ENCODE data around the gene CACNA1C.

DNA sequence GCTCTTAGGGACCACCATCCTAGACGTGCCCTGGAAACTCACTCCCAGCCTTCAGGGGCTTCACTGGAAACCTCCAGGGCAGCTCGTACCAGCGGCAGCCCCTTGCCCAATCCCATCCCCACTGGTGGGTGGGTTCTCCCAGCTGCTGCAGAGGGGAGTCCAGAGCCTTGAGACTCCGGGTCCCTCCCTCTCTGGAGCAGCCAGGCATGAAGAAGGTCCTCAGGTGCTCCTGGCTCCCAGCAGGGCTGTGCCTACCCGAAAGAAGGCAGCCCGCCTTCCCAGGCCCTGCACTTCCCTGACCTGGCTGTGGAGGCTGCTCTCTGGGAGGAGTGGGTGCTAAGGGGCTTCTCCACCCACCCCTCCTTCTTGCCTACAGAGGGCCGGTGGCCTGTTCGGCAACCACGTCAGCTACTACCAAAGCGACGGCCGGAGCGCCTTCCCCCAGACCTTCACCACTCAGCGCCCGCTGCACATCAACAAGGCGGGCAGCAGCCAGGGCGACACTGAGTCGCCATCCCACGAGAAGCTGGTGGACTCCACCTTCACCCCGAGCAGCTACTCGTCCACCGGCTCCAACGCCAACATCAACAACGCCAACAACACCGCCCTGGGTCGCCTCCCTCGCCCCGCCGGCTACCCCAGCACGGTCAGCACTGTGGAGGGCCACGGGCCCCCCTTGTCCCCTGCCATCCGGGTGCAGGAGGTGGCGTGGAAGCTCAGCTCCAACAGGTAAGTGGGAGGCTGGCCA, 626.5 kb downstream of the CACNA1C start:
- TF ChIP-seq ASH2L (IDR thresholded peaks at IDR 0.05; ENCODE audit: borderline replicate concordance, low read depth): no peak
- TF ChIP-seq, protein P1, sequence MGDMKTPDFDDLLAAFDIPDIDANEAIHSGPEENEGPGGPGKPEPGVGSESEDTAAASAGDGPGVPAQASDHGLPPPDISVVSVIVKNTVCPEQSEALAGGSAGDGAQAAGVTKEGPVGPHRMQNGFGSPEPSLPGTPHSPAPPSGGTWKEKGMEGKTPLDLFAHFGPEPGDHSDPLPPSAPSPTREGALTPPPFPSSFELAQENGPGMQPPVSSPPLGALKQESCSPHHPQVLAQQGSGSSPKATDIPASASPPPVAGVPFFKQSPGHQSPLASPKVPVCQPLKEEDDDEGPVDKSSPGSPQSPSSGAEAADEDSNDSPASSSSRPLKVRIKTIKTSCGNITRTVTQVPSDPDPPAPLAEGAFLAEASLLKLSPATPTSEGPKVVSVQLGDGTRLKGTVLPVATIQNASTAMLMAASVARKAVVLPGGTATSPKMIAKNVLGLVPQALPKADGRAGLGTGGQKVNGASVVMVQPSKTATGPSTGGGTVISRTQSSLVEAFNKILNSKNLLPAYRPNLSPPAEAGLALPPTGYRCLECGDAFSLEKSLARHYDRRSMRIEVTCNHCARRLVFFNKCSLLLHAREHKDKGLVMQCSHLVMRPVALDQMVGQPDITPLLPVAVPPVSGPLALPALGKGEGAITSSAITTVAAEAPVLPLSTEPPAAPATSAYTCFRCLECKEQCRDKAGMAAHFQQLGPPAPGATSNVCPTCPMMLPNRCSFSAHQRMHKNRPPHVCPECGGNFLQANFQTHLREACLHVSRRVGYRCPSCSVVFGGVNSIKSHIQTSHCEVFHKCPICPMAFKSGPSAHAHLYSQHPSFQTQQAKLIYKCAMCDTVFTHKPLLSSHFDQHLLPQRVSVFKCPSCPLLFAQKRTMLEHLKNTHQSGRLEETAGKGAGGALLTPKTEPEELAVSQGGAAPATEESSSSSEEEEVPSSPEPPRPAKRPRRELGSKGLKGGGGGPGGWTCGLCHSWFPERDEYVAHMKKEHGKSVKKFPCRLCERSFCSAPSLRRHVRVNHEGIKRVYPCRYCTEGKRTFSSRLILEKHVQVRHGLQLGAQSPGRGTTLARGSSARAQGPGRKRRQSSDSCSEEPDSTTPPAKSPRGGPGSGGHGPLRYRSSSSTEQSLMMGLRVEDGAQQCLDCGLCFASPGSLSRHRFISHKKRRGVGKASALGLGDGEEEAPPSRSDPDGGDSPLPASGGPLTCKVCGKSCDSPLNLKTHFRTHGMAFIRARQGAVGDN (IDR thresholded peaks at IDR 0.05): no peak
- no peak for TF ChIP-seq EZH2 (IDR thresholded peaks at IDR 0.05; ENCODE audit: borderline replicate concordance, control insufficient read depth, low read depth, low read length)
- TF ChIP-seq MXI1 (IDR thresholded peaks at IDR 0.05; ENCODE audit: low read depth, low read length): no peak
- TF ChIP-seq EGR1 (IDR thresholded peaks at IDR 0.05; ENCODE audit: borderline replicate concordance in 1 of 2, low read depth in 2 of 2, low read length in 2 of 2): no peak

Measured in GM12878 (cell line).